Midbrain (tissue), 1 donor: ENCODE data around the gene ZNF683.
"Not testable (repeated sequence)": the region's sequence is repeated elsewhere in the genome, so short reads cannot be mapped to it uniquely, and the experiment has no call there.

Source experiments
- DNase-seq: peaks from one replicate; lab custom pipeline; 2025; lab: John Stamatoyannopoulos, UW

The ZNF683 gene

GRCh38 chr1:26336477-26337205, 35.9 kb downstream of the ZNF683 start:
- no peak for DNase-seq

GRCh38 chr1:26335774-26336476, 36.6 kb downstream of the ZNF683 start:
- no peak for DNase-seq

GRCh38 chr1:26333312-26333711, 39.2 kb downstream of the ZNF683 start:
- DNase-seq = not testable (repeated sequence)

GRCh38 chr1:26330276-26330675, 42.3 kb downstream of the ZNF683 start:
- no peak for DNase-seq

GRCh38 chr1:26329380-26329779, 43.2 kb downstream of the ZNF683 start:
- not testable (repeated sequence) for DNase-seq

GRCh38 chr1:26328597-26328996, 44.0 kb downstream of the ZNF683 start:
- no peak for DNase-seq

- DNase-seq = no peak
Measured at GRCh38 chr1:26327956-26328362, 44.6 kb downstream of the ZNF683 start.

GRCh38 chr1:26324550-26324949, 48.0 kb downstream of the ZNF683 start:
- DNase-seq = no peak

GRCh38 chr1:26323382-26323781, 49.2 kb downstream of the ZNF683 start:
- DNase-seq = no peak

GRCh38 chr1:26322042-26322331, 50.6 kb downstream of the ZNF683 start:
- DNase-seq = no peak

- peak; percentile 90 for DNase-seq
Measured at GRCh38 chr1:26321315-26322041, 51.1 kb downstream of the ZNF683 start.

GRCh38 chr1:26320896-26321295, 51.7 kb downstream of the ZNF683 start:
- no peak for DNase-seq

GRCh38 chr1:26318338-26319064, 54.0 kb downstream of the ZNF683 start:
- DNase-seq = no peak

- no peak for DNase-seq
Measured at GRCh38 chr1:26317612-26318337, 54.8 kb downstream of the ZNF683 start, which contains the start of gene CD52. TSS of gene CD52 (plus strand) at chr1:26317958. CDS start at chr1:26318018, 60 bp downstream.

- no peak for DNase-seq
Measured at GRCh38 chr1:26317146-26317545, 55.4 kb downstream of the ZNF683 start.

- no peak for DNase-seq
Measured at GRCh38 chr1:26315874-26316850, 56.4 kb downstream of the ZNF683 start.

- DNase-seq = no peak
Measured at GRCh38 chr1:26314501-26314900, 58.0 kb downstream of the ZNF683 start.
